Measurements from ENCODE around the gene PDPK1. TPM values are rescaled to one million over a fixed set of nuclear protein-coding genes. Genes with fewer than 3 reads are reported as not detected.
"Not testable (repeated sequence)": the region's sequence is repeated elsewhere in the genome, so short reads cannot be mapped to it uniquely, and the experiment has no call there.

PDPK1 gene
- total RNA-seq, 4 donors from 2014 or later: 39.6 to 96.9 (median 69.5) TPM

DNA sequence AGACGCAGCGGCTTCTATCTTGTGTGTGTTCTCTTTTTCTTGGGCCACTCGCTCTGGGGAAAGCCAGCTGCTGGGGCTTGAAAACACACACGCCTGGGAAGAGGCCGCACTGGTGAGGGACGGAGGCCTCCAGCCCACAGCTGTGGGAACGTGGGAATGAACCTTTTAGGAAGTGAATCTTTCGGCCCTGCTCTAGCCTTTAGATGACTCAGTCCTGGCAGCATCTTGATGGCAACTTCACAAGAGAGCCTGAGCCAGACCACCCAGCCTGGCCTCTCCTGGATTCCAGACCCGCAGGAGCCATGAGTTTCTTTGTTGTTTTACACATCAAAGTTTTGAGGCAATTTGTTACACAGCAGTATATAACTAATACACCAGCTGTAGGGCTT lies 2.2 kb upstream of the PDPK1 start:
- TF ChIP-seq POLR2AphosphoS5 (IDR thresholded peaks at IDR 0.05) (no peak), EP300 (IDR thresholded peaks at IDR 0.05; ENCODE audit: low read depth) (no peak), POLR2A (IDR thresholded peaks at IDR 0.05) (no peak)
- TF ChIP-seq, protein P1, sequence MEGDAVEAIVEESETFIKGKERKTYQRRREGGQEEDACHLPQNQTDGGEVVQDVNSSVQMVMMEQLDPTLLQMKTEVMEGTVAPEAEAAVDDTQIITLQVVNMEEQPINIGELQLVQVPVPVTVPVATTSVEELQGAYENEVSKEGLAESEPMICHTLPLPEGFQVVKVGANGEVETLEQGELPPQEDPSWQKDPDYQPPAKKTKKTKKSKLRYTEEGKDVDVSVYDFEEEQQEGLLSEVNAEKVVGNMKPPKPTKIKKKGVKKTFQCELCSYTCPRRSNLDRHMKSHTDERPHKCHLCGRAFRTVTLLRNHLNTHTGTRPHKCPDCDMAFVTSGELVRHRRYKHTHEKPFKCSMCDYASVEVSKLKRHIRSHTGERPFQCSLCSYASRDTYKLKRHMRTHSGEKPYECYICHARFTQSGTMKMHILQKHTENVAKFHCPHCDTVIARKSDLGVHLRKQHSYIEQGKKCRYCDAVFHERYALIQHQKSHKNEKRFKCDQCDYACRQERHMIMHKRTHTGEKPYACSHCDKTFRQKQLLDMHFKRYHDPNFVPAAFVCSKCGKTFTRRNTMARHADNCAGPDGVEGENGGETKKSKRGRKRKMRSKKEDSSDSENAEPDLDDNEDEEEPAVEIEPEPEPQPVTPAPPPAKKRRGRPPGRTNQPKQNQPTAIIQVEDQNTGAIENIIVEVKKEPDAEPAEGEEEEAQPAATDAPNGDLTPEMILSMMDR (IDR thresholded peaks at IDR 0.05): no peak
- H3K27me3 ChIP-seq: no peaks in the 10 kb centered on the region
- in situ Hi-C loops (cut with MboI; ENCODE audit: low pct_ligation_motif_present in 1 of 4, low pct_unique_long_range_greater_than_20kb in 1 of 4, low sequenced_read_pairs in 3 of 4) (no loop called here), intact Hi-C loops (cut with DNase I; ENCODE audit: low total_unique reads) (no loop called here)
- no peak overlapping the region for H3K4me3 ChIP-seq
- no peak for DNase-seq
- no peaks in the 10 kb centered on the region for H3K9me3 ChIP-seq
- peaks cover 22 to 52% (median 41%) of the 10 kb centered on the region in 4 donors for H3K4me1 ChIP-seq
- peak overlapping the region; percentile 91 to 93 (median 92) for H3K27ac ChIP-seq
- no peaks in the 10 kb centered on the region for H3K36me3 ChIP-seq
- WGBS, 2 donors (ENCODE audit: low coverage in 1 of 2): 69 to 81% methylated on average over 2 to 9 of the region's 9 CpGs

DNA sequence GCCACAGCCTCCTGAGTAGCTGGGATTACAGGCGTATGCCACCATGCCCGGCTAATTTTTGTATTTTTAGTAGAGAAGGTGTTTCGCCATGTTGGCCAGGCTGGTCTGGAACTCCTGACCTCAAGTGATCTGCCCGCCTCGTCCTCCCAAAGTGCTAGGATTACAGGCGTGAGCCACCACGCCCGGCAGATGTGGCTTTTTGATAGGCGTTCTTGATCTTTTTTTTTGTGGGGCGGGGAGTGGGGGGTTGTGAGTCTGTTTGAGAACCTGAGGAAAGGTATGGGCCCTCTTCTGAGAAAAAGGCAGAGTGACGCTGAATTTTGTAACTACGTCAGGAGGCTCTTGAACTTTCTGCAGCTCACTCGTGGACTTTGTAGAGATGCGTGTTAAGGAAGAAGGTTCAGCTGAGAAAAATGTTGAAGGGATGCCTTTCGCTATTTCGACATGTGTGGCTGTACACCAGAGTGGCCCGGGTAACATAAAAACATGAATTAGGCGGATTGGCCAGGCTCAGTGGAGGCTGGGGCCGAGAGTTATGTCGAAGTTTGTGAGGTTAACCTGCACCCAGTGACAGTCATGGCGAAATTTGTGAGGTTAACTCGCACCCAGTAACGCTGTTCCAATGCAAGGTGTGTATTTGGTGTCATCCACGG lies 1.5 kb downstream of the PDPK1 start:
- DNase-seq; H3K36me3 ChIP-seq; in situ Hi-C loops (cut with MboI; ENCODE audit: low pct_ligation_motif_present in 1 of 4, low pct_unique_long_range_greater_than_20kb in 1 of 4, low sequenced_read_pairs in 3 of 4); intact Hi-C loops (cut with DNase I; ENCODE audit: low total_unique reads); H3K9me3 ChIP-seq; H3K27me3 ChIP-seq: not testable (repeated sequence)
- WGBS, 2 donors (ENCODE audit: low coverage in 1 of 2): 80 to 81% methylated on average over 13 to 24 of the region's 24 CpGs
- Histone ChIP-seq H3K4me1 (peaks cover 21 to 50% (median 46%) of the 10 kb centered on the region in 4 donors), H3K27ac (peak overlapping the region in 2 of 4 donors; percentile 6 to 21), H3K4me3 (peak overlapping the region in 3 of 4 donors; percentile 66 to 87 (median 70))

DNA sequence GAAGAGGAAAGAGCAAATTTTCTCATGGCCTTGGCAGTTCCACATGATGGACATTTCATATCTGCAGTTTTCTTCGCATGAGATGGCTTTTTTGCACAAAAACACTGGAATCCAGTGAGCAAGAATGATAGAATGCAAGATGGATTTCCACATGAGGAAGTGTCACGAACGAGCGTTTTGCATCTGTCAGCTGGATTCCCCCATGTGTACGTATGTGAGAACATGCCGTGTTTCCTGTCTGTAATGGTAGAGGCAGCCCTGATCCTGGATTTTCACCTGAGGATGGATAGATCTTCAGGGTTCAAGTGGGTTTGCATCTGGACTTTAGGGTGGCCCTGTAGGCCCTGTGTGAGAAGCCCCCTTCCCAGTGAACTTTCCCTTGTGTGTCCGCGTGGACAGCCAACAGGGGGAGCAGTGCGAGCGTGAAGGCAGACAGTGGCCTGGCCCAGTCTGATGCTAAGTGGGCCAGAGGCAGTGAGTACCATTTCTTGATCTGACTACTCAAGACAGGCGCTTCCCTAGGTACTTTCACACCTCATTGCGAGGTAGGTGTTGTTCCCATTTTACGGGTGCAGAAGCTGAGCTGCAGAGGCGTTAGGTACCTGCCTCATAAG lies 2.1 kb downstream of the PDPK1 start:
- 43% methylated on average over 12 of the region's 14 CpGs; no CpG with 5 or more reads in 1 of the 2 donors for WGBS, 2 donors (ENCODE audit: low coverage in 1 of 2)
- not testable (repeated sequence) for H3K27ac ChIP-seq

DNA sequence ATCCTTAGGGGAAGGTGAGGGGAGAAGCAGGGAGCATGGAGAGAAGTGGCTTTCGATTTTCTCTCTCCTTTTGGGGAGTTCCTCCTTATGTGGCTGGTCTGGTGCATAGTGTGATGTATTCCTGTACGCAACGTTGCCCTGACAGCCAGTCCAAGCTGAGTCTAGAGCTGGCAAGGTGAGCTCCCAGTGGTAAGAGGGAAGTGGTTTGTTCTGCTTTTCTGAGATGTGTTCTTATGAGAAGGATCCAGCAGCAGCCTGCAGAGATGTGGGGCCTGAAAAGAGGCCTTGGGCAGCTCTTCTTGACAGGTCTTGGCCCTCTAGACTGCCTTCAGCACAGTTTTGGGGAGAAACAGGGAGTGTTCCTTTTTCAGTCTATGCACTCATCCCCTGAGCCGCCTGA lies 3.1 kb downstream of the PDPK1 start:
- WGBS, 2 donors (ENCODE audit: low coverage in 1 of 2): 47% methylated on average over 4 of the region's 4 CpGs; no CpG with 5 or more reads in 1 of the 2 donors
- H3K36me3 ChIP-seq; DNase-seq; H3K4me3 ChIP-seq; in situ Hi-C loops (cut with MboI; ENCODE audit: low pct_ligation_motif_present in 1 of 4, low pct_unique_long_range_greater_than_20kb in 1 of 4, low sequenced_read_pairs in 3 of 4); intact Hi-C loops (cut with DNase I; ENCODE audit: low total_unique reads); H3K9me3 ChIP-seq; H3K27me3 ChIP-seq: not testable (repeated sequence)
- H3K4me1 ChIP-seq: peaks cover 21 to 53% (median 47%) of the 10 kb centered on the region in 4 donors
- peak overlapping the region in 2 of 4 donors; percentile 24 to 33 for H3K27ac ChIP-seq

More for the DNA sequence above, 2.1 kb downstream of the PDPK1 start:
- H3K4me3 ChIP-seq; H3K27me3 ChIP-seq; DNase-seq; in situ Hi-C loops (cut with MboI; ENCODE audit: low pct_ligation_motif_present in 1 of 4, low pct_unique_long_range_greater_than_20kb in 1 of 4, low sequenced_read_pairs in 3 of 4); H3K9me3 ChIP-seq; H3K36me3 ChIP-seq; intact Hi-C loops (cut with DNase I; ENCODE audit: low total_unique reads): not testable (repeated sequence)
- H3K4me1 ChIP-seq: peaks cover 21 to 50% (median 46%) of the 10 kb centered on the region in 4 donors
- TF ChIP-seq, protein P1 (IDR thresholded peaks at IDR 0.05): peak; percentile 16 to 45 (median 29)

DNA sequence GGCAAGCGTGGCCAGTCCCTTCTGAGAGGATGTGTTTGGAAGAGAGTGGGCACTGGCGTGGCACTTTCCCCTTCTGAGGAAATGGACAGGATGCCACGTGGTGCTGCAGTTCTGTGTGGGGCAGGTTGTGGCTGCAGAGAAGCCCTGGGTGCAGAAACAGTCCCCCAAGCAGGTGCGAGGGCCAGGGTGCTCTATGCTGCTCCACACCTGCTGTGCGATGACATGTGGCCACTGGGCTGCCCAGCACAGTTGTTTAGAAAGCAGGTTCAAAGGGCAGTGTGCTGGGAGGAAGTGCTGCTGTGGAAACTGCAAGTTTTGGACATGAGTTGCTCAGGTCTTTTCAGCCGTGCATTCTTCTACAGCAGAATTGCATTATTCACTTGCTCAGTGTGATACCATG lies 3.6 kb downstream of the PDPK1 start:
- in situ Hi-C loops (cut with MboI; ENCODE audit: low pct_ligation_motif_present in 1 of 4, low pct_unique_long_range_greater_than_20kb in 1 of 4, low sequenced_read_pairs in 3 of 4); H3K9me3 ChIP-seq; DNase-seq; H3K4me3 ChIP-seq; H3K36me3 ChIP-seq; intact Hi-C loops (cut with DNase I; ENCODE audit: low total_unique reads); H3K27me3 ChIP-seq: not testable (repeated sequence)
- 37% methylated on average over 6 of the region's 6 CpGs; no CpG with 5 or more reads in 1 of the 2 donors for WGBS, 2 donors (ENCODE audit: low coverage in 1 of 2)
- peaks cover 21 to 51% (median 44%) of the 10 kb centered on the region in 4 donors for H3K4me1 ChIP-seq
- H3K27ac ChIP-seq: peak overlapping the region in 2 of 4 donors; percentile 24 to 33

DNA sequence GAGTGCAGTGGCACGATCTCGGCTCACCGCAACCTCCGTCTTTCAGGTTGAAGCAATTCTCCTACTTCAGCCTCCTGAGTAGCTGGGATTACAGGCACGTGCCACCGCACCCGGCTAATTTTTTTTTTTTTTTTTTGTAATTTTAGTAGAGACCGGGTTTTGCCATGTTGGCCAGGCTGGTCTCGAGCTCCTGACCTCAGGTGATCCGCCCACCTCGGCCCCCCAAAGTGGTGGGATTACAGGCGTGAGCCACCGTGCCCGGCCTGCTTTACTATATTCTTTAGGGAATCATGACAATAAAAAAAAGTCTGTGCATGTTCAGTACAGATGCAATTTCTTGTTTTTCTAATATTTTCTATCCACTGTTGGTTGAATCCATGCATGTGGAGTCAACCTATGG lies 6.0 kb downstream of the PDPK1 start:
- H3K27me3 ChIP-seq; H3K27ac ChIP-seq; H3K9me3 ChIP-seq; H3K4me3 ChIP-seq; in situ Hi-C loops (cut with MboI; ENCODE audit: low pct_ligation_motif_present in 1 of 4, low pct_unique_long_range_greater_than_20kb in 1 of 4, low sequenced_read_pairs in 3 of 4); H3K36me3 ChIP-seq; DNase-seq; intact Hi-C loops (cut with DNase I; ENCODE audit: low total_unique reads): not testable (repeated sequence)
- 82 to 94% methylated on average over 8 to 14 of the region's 14 CpGs for WGBS, 2 donors (ENCODE audit: low coverage in 1 of 2)
- peaks cover 21 to 41% (median 36%) of the 10 kb centered on the region in 4 donors for H3K4me1 ChIP-seq

DNA sequence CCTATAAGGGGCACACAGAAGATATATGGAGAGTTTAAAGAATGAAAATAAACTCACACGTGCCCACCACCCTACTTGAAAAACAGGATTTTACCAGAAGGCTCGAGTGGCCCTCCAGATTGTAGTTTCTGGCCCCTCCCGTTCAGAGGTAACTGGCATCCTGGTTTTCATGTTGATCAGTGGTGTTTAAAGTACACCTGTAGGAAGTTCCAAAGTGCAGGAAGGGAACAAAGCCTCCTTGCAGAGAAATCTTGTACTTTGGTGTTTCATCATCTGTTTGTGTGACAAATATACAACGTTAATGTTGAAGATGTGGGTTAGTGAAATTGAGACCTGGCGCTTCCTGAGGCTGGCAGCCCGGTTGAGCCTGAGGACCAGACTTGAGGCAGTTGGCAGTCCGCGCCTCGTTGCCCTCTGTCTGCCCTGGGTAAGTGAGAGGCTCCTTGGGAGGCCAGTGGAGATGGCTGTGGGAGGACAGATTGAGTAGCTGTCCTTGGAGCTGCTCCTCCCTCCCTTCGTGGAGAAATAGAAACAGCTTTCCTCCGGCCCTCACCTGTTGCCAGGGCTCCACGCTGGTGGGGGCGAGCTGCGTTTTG lies 12.6 kb downstream of the PDPK1 start:
- H3K27me3 ChIP-seq; H3K36me3 ChIP-seq; H3K9me3 ChIP-seq; H3K27ac ChIP-seq; intact Hi-C loops (cut with DNase I; ENCODE audit: low total_unique reads); DNase-seq; H3K4me3 ChIP-seq; in situ Hi-C loops (cut with MboI; ENCODE audit: low pct_ligation_motif_present in 1 of 4, low pct_unique_long_range_greater_than_20kb in 1 of 4, low sequenced_read_pairs in 3 of 4): not testable (repeated sequence)
- H3K4me1 ChIP-seq: peaks cover 0 to 12% (median 9%) of the 10 kb centered on the region in 4 donors
- WGBS, 2 donors (ENCODE audit: low coverage in 1 of 2): 60% methylated on average over 1 of the region's 14 CpGs; no CpG with 5 or more reads in 1 of the 2 donors
